Endothelial cell (in vitro differentiated cells): ENCODE data around the gene TUBGCP4. TPM values are rescaled to one million over a fixed set of nuclear protein-coding genes. Genes with fewer than 3 reads are reported as not detected.
A peak's percentile ranks its signal among the peaks of the same experiment; 100 is the strongest.

Source experiments
- DNase-seq: peaks from one replicate; pipeline ENCODE4 v3.0.0; 2021; ENCODE audit warnings: low spot score
- H3K27ac Mint-ChIP-seq: one replicate; pipeline ENCODE4 v1.8.0; 2021; ENCODE audit warnings: mixed read lengths, inconsistent platforms; ENCODE audit not compliant: unreplicated experiment
- H3K27me3 Mint-ChIP-seq: one replicate; pipeline ENCODE4 v1.8.0; 2021; ENCODE audit warnings: mild to moderate bottlenecking, moderate library complexity, mixed read lengths, inconsistent platforms; ENCODE audit not compliant: unreplicated experiment
- H3K36me3 Mint-ChIP-seq: one replicate; pipeline ENCODE4 v1.8.0; 2021; ENCODE audit warnings: mild to moderate bottlenecking, low read depth, mixed read lengths, inconsistent platforms; ENCODE audit not compliant: unreplicated experiment
- H3K4me1 Mint-ChIP-seq: one replicate; pipeline ENCODE4 v1.8.0; 2021; ENCODE audit warnings: mild to moderate bottlenecking, mixed read lengths, inconsistent platforms; ENCODE audit not compliant: unreplicated experiment
- H3K4me3 Mint-ChIP-seq: one replicate; pipeline ENCODE4 v1.8.0; 2021; ENCODE audit warnings: mild to moderate bottlenecking, mixed read lengths, inconsistent platforms; ENCODE audit not compliant: unreplicated experiment
- H3K9me3 Mint-ChIP-seq: one replicate; pipeline ENCODE4 v1.8.0; 2021; ENCODE audit warnings: mixed read lengths, inconsistent platforms; ENCODE audit not compliant: unreplicated experiment
- CTCF ChIP-seq: fragments of 200-600 bp; sonication (generic); IDR thresholded peaks from one replicate; pipeline ENCODE4 v1.5.0; 2021; ENCODE audit warnings: antibody characterized with exemption; ENCODE audit not compliant: unreplicated experiment
- long read RNA-seq: library from polyadenylated mRNA; unstranded; transcript quantifications from one replicate; pipeline ENCODE4 v2.0.0, GENCODE V29; 2020; ENCODE audit not compliant: unreplicated experiment
- total RNA-seq: library from RNA; stranded (reverse); fragmentation: NEBNext Ultra II Directional; extraction: Animal tissue kit (Norgen Biotek cat#: 25700); gene quantifications from one replicate; pipeline ENCODE4 v1.2.1, GENCODE V29; 2021; ENCODE audit not compliant: unreplicated experiment

The TUBGCP4 gene
- total RNA-seq, result 14.6 TPM
- long read RNA-seq, full-length matches to known transcripts, result 4 of 11 reads
- long read RNA-seq, partial matches to known transcripts, result 2 of 11 reads
- long read RNA-seq, other reads (novel, unspliced or antisense), result 5 of 11 reads

- Mint-ChIP-seq H3K27ac (peak within 1 kb of the TSS; percentile 89), H3K4me3 (peak within 1 kb of the TSS; percentile 97), H3K36me3 (peaks cover 32% of the 10 kb centered on the region), H3K4me1 (peaks cover 42% of the 10 kb centered on the region), H3K9me3 (no peaks in the 10 kb centered on the region), H3K27me3 (peaks cover 7% of the 10 kb centered on the region)
- peak; percentile 34 for TF ChIP-seq CTCF
- peak; percentile 88 for DNase-seq
Measured at GRCh38 chr15:43370975-43371974, at the start of gene TUBGCP4, which contains the start of gene ZSCAN29. Gene TUBGCP4 (plus strand): TSS chr15:43371101. CDS start chr15:43371355, 254 bp downstream. Gene ZSCAN29 (minus strand): TSS chr15:43371043. CDS start chr15:43369913, 1,130 bp downstream.

GRCh38 chr15:43325039-43325684, 45.7 kb upstream of the TUBGCP4 start:
- no peak for TF ChIP-seq CTCF

GRCh38 chr15:43329217-43329959, 41.5 kb upstream of the TUBGCP4 start:
- H3K9me3 Mint-ChIP-seq, result no peaks in the 10 kb centered on the region
- H3K27me3 Mint-ChIP-seq, result peaks cover 3% of the 10 kb centered on the region
- peaks cover 6% of the 10 kb centered on the region for H3K36me3 Mint-ChIP-seq
- peaks cover 34% of the 10 kb centered on the region for H3K4me1 Mint-ChIP-seq
- no peak for TF ChIP-seq CTCF
- peak overlapping the region; percentile 72 for H3K27ac Mint-ChIP-seq
- H3K4me3 Mint-ChIP-seq, result peak overlapping the region; percentile 92
- DNase-seq, result no peak

More at GRCh38 chr15:43325039-43325684, 45.7 kb upstream of the TUBGCP4 start:
- Mint-ChIP-seq H3K36me3 (peaks cover 6% of the 10 kb centered on the region), H3K4me1 (peaks cover 33% of the 10 kb centered on the region), H3K9me3 (no peaks in the 10 kb centered on the region), H3K4me3 (no peak overlapping the region), H3K27ac (no peak overlapping the region), H3K27me3 (no peaks in the 10 kb centered on the region)
- DNase-seq, result no peak

- H3K27me3 Mint-ChIP-seq, result peaks cover 3% of the 10 kb centered on the region
- H3K4me1 Mint-ChIP-seq, result peaks cover 34% of the 10 kb centered on the region
- H3K27ac Mint-ChIP-seq, result peak within 1 kb of the TSS; percentile 84
- H3K36me3 Mint-ChIP-seq, result peaks cover 10% of the 10 kb centered on the region
- no peaks in the 10 kb centered on the region for H3K9me3 Mint-ChIP-seq
- DNase-seq, result peak; percentile 73
- no peak for TF ChIP-seq CTCF
- peak within 1 kb of the TSS; percentile 92 for H3K4me3 Mint-ChIP-seq
Measured at GRCh38 chr15:43329960-43330779, 40.7 kb upstream of the TUBGCP4 start, which contains the start of gene LCMT2. Gene LCMT2 (minus strand): TSS chr15:43330573. CDS start chr15:43330489, 84 bp downstream.
